ENCODE measurements around the gene OTUB2.

The OTUB2 gene

GRCh38 chr14:93998871-93999403 is 27.2 kb upstream of the OTUB2 start:
- no peak overlapping the region for H3K27ac ChIP-seq (ENCODE audit: low read depth, low read length)
- peaks cover 24% of the 10 kb centered on the region for H3K4me1 ChIP-seq (ENCODE audit: insufficient read depth, low read length)
- no peaks in the 10 kb centered on the region for H3K9me3 ChIP-seq (ENCODE audit: low read length)
- no peaks in the 10 kb centered on the region for H3K27me3 ChIP-seq (ENCODE audit: control insufficient read depth in 1 of 2, insufficient read depth in 2 of 2, low read length in 2 of 2)
- H3K4me3 ChIP-seq (ENCODE audit: low read depth in 1 of 2, low read length in 2 of 2) = no peak overlapping the region
- H3K36me3 ChIP-seq (ENCODE audit: insufficient read depth, low read length) = no peaks in the 10 kb centered on the region
- no peak overlapping the region for H3K9ac ChIP-seq (ENCODE audit: low read length)

DNA sequence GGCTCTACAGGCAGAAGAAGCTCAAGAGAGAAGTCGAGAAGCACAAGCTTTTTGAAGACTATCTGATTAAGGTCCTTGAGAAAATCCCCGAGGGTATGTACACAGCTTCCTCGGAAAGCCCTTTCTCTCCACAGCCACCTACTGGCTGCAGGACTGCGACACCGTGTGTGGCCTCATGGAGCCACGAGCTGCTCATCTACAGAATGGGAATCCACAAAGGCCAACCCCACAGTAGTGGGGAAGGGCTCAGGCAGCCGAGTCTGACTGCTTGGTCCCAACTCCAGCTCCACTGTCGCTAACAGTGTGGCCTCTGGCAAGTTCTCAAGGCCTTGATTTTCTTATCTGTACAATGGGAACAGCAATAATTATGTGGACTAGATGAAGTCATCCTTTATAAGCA is 26.6 kb upstream of the OTUB2 start:
- no peak overlapping the region for H3K27ac ChIP-seq (ENCODE audit: low read depth, low read length)
- no peak overlapping the region for H3K4me3 ChIP-seq (ENCODE audit: low read depth in 1 of 2, low read length in 2 of 2)
- no peaks in the 10 kb centered on the region for H3K27me3 ChIP-seq (ENCODE audit: control insufficient read depth in 1 of 2, insufficient read depth in 2 of 2, low read length in 2 of 2)
- peaks cover 22% of the 10 kb centered on the region for H3K4me1 ChIP-seq (ENCODE audit: insufficient read depth, low read length)
- H3K36me3 ChIP-seq (ENCODE audit: insufficient read depth, low read length) = no peaks in the 10 kb centered on the region
- H3K9me3 ChIP-seq (ENCODE audit: low read length) = no peaks in the 10 kb centered on the region
- H3K9ac ChIP-seq (ENCODE audit: low read length) = no peak overlapping the region

DNA sequence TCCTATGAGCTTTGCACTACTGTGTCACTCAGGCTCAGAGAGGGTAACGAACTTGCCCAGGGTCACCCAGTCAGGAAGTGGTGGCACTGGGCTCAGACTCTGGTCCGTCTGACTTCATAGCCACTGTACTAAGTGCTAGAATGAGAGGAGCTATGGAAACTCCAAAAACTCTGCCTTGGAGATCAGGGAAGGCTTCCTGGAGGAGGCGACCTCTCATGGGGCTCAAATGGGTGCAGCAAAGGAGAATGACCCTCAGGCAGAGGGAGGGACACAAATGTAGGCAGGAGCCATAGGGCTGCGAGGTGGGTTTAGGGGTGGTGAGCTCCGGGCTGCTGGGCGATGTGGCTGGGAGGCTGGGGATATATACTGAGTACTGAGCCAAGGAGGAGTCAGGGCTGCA is 25.9 kb upstream of the OTUB2 start:
- Histone ChIP-seq H3K4me3 (ENCODE audit: low read depth in 1 of 2, low read length in 2 of 2) (no peak overlapping the region), H3K9ac (ENCODE audit: low read length) (no peak overlapping the region), H3K27ac (ENCODE audit: low read depth, low read length) (no peak overlapping the region), H3K4me1 (ENCODE audit: insufficient read depth, low read length) (peaks cover 15% of the 10 kb centered on the region), H3K27me3 (ENCODE audit: control insufficient read depth in 1 of 2, insufficient read depth in 2 of 2, low read length in 2 of 2) (no peaks in the 10 kb centered on the region), H3K36me3 (ENCODE audit: insufficient read depth, low read length) (no peaks in the 10 kb centered on the region), H3K9me3 (ENCODE audit: low read length) (no peaks in the 10 kb centered on the region)

- H3K36me3 ChIP-seq (ENCODE audit: insufficient read depth, low read length) = no peaks in the 10 kb centered on the region
- H3K4me1 ChIP-seq (ENCODE audit: insufficient read depth, low read length) = peaks cover 8% of the 10 kb centered on the region
- H3K9me3 ChIP-seq (ENCODE audit: low read length) = no peaks in the 10 kb centered on the region
- peak overlapping the region; percentile 22 for H3K27ac ChIP-seq (ENCODE audit: low read depth, low read length)
- peak overlapping the region in 1 of 2 donors; percentile 39 for H3K4me3 ChIP-seq (ENCODE audit: low read depth in 1 of 2, low read length in 2 of 2)
- H3K27me3 ChIP-seq (ENCODE audit: control insufficient read depth in 1 of 2, insufficient read depth in 2 of 2, low read length in 2 of 2) = no peaks in the 10 kb centered on the region
- no peak overlapping the region for H3K9ac ChIP-seq (ENCODE audit: low read length)
These were observed 25.1 kb upstream of the OTUB2 start for GRCh38 chr14:94001016-94001415.

DNA sequence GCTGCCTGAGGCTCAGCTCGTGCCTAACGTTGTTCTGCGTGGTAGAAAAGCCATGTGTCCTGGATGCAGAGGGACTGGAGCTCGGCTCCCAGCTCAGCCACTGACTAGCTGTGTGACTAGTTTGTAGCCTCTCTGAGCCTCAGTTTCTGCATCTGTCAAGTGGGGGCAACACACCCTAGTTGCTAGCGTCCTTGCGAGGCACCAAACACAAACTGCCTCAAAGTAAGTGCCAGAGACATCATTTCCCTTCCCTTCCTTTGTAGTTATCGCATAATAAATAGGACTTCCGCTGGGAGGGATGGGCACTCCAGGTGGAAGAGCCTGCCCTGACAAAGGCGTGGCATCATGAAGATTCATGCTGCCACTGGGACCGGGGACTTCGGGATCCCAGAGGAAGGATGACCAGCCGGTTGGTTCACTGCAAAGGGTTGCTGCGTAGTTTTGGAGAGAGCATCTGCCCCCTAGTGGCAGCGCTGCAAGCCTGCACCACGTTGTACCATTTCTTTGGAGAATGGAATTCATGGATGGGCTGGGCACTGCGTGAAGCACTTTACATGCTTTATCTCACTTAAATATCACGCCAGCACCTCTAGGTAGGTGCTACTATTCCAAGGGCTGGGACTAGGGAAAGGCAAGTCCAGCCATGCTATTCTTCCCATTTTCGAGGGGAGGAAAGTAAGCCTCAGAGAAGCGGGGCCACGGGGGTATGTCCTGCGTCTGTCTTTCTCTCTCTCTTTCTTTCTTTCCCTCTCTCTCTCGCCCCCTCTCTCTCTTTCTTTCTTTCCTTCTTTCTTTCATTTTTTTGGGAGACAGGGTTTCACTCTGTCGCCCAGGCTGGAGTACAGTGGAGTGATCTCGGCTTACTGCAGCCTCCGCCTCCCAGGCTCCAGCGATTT is 24.4 kb upstream of the OTUB2 start:
- Histone ChIP-seq H3K4me1 (ENCODE audit: insufficient read depth, low read length) (peaks cover 6% of the 10 kb centered on the region), H3K27me3 (ENCODE audit: control insufficient read depth in 1 of 2, insufficient read depth in 2 of 2, low read length in 2 of 2) (no peaks in the 10 kb centered on the region), H3K36me3 (ENCODE audit: insufficient read depth, low read length) (no peaks in the 10 kb centered on the region), H3K27ac (ENCODE audit: low read depth, low read length) (peak overlapping the region; percentile 22), H3K9ac (ENCODE audit: low read length) (no peak overlapping the region), H3K9me3 (ENCODE audit: low read length) (no peaks in the 10 kb centered on the region), H3K4me3 (ENCODE audit: low read depth in 1 of 2, low read length in 2 of 2) (peak overlapping the region in 1 of 2 donors; percentile 39)

DNA sequence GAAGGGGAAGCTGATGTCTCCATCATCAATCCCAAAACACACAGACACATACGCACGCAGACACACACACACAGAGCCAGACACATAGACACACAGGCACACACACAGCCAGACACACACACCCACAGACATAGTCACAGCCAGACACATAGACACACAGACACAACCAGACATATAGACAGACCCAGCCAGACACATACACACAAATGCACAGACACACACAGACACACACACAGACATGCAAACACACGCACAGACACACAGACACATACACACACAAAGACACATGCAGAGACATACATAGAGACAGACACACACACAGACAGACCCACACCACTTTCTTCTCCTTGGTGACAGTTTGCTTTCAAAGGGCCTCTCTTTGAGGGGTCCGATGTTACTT is 22.7 kb upstream of the OTUB2 start:
- Histone ChIP-seq H3K4me3 (ENCODE audit: low read depth in 1 of 2, low read length in 2 of 2) (no peak overlapping the region), H3K4me1 (ENCODE audit: insufficient read depth, low read length) (peaks cover 6% of the 10 kb centered on the region), H3K27ac (ENCODE audit: low read depth, low read length) (no peak overlapping the region), H3K9me3 (ENCODE audit: low read length) (no peaks in the 10 kb centered on the region), H3K27me3 (ENCODE audit: control insufficient read depth in 1 of 2, insufficient read depth in 2 of 2, low read length in 2 of 2) (no peaks in the 10 kb centered on the region), H3K9ac (ENCODE audit: low read length) (no peak overlapping the region), H3K36me3 (ENCODE audit: insufficient read depth, low read length) (no peaks in the 10 kb centered on the region)

GRCh38 chr14:94004015-94004414 is 22.1 kb upstream of the OTUB2 start:
- Histone ChIP-seq H3K4me1 (ENCODE audit: insufficient read depth, low read length) (peaks cover 6% of the 10 kb centered on the region), H3K27me3 (ENCODE audit: control insufficient read depth in 1 of 2, insufficient read depth in 2 of 2, low read length in 2 of 2) (no peaks in the 10 kb centered on the region), H3K27ac (ENCODE audit: low read depth, low read length) (no peak overlapping the region), H3K4me3 (ENCODE audit: low read depth in 1 of 2, low read length in 2 of 2) (no peak overlapping the region), H3K9me3 (ENCODE audit: low read length) (no peaks in the 10 kb centered on the region), H3K9ac (ENCODE audit: low read length) (no peak overlapping the region), H3K36me3 (ENCODE audit: insufficient read depth, low read length) (no peaks in the 10 kb centered on the region)

DNA sequence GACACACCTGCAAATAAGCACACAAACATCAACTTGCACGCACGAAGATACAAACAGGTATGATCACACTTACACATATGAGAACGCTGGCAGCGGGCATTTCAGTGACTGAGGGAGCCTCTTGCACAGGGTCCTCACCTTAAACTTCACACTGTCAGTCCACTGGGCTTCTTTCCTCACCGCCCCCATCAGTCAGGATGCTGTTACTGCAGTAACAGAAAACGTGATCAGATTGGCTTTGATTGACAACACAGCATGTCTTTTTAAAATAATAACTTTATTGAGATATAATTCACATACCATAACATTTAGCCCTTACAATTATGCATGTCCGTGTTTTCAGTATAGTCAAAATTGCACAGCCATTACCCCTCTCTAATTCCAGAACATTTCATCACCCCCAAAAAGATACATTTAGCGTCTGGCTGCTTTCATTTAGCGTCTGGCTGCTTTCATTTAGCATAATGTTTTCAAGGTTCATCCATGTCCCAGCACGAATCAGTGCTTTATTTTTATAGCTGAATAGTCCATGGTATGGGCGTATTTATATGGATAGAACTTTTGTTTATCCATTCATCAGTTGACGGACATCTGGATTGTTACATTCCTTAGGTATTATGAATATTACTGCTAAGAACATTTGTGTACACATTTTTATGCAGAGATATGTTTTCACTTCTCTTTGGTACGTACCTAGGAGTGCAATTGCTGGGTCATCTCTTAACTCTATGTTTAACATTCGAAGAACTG is 20.6 kb upstream of the OTUB2 start:
- Histone ChIP-seq H3K9me3 (ENCODE audit: low read length) (no peaks in the 10 kb centered on the region), H3K9ac (ENCODE audit: low read length) (no peak overlapping the region), H3K4me3 (ENCODE audit: low read depth in 1 of 2, low read length in 2 of 2) (no peak overlapping the region), H3K27ac (ENCODE audit: low read depth, low read length) (no peak overlapping the region), H3K4me1 (ENCODE audit: insufficient read depth, low read length) (peaks cover 6% of the 10 kb centered on the region), H3K27me3 (ENCODE audit: control insufficient read depth in 1 of 2, insufficient read depth in 2 of 2, low read length in 2 of 2) (no peaks in the 10 kb centered on the region), H3K36me3 (ENCODE audit: insufficient read depth, low read length) (no peaks in the 10 kb centered on the region)

DNA sequence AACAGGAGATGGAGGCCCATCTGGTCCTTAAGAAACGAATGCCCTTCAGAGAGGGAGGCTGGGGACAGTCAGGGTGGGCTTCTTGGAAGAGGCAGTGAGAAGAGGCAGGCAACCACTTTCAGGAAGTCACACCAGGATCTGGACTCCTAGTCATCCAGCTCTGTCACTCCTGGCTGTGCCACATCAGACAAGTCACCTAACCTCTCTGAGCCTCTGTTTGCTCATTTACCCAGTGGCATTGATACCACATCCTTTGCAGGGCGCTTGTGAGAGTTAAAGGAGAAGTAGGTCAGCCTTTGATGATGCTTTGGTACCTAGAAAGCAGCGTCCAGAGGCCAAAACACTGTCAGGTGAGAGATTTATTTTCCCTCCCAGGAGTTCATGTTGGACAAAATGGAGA is 17.9 kb upstream of the OTUB2 start:
- no peak overlapping the region for H3K9ac ChIP-seq (ENCODE audit: low read length)
- no peak overlapping the region for H3K27ac ChIP-seq (ENCODE audit: low read depth, low read length)

GRCh38 chr14:94009767-94010166 is 16.4 kb upstream of the OTUB2 start:
- H3K9me3 ChIP-seq (ENCODE audit: low read length) = no peaks in the 10 kb centered on the region
- no peak overlapping the region for H3K9ac ChIP-seq (ENCODE audit: low read length)
- no peaks in the 10 kb centered on the region for H3K27me3 ChIP-seq (ENCODE audit: control insufficient read depth in 1 of 2, insufficient read depth in 2 of 2, low read length in 2 of 2)
- no peaks in the 10 kb centered on the region for H3K36me3 ChIP-seq (ENCODE audit: insufficient read depth, low read length)
- no peak overlapping the region for H3K27ac ChIP-seq (ENCODE audit: low read depth, low read length)
- H3K4me3 ChIP-seq (ENCODE audit: low read depth in 1 of 2, low read length in 2 of 2) = no peak overlapping the region
- H3K4me1 ChIP-seq (ENCODE audit: insufficient read depth, low read length) = no peaks in the 10 kb centered on the region

More for the DNA sequence above, 17.9 kb upstream of the OTUB2 start:
- H3K9me3 ChIP-seq (ENCODE audit: low read length) = no peaks in the 10 kb centered on the region
- no peak overlapping the region for H3K4me3 ChIP-seq (ENCODE audit: low read depth in 1 of 2, low read length in 2 of 2)
- no peaks in the 10 kb centered on the region for H3K36me3 ChIP-seq (ENCODE audit: insufficient read depth, low read length)
- H3K4me1 ChIP-seq (ENCODE audit: insufficient read depth, low read length) = no peaks in the 10 kb centered on the region
- no peaks in the 10 kb centered on the region for H3K27me3 ChIP-seq (ENCODE audit: control insufficient read depth in 1 of 2, insufficient read depth in 2 of 2, low read length in 2 of 2)

GRCh38 chr14:94010625-94011024 is 15.5 kb upstream of the OTUB2 start:
- Histone ChIP-seq H3K27ac (ENCODE audit: low read depth, low read length) (no peak overlapping the region), H3K4me1 (ENCODE audit: insufficient read depth, low read length) (no peaks in the 10 kb centered on the region), H3K36me3 (ENCODE audit: insufficient read depth, low read length) (no peaks in the 10 kb centered on the region), H3K4me3 (ENCODE audit: low read depth in 1 of 2, low read length in 2 of 2) (no peak overlapping the region), H3K27me3 (ENCODE audit: control insufficient read depth in 1 of 2, insufficient read depth in 2 of 2, low read length in 2 of 2) (no peaks in the 10 kb centered on the region), H3K9ac (ENCODE audit: low read length) (no peak overlapping the region), H3K9me3 (ENCODE audit: low read length) (no peaks in the 10 kb centered on the region)
